GM23338 (cell line): Measurements from ENCODE around the gene CD82. TPM values are rescaled to one million over a fixed set of nuclear protein-coding genes. Genes with fewer than 3 reads are reported as not detected.

ENCODE experiments used
- CREB1 ChIP-seq: fragments of 250-450 bp; sonication (Bioruptor Pico); IDR thresholded peaks from 2 replicates; pipeline ENCODE4 v1.5.0; 2020; ENCODE audit warnings: low read depth, mild to moderate bottlenecking, moderate library complexity
- CTCF ChIP-seq, 2 experiments: fragments of 200-600 bp in 1 of 2; sonication (generic) in 1 of 2; conservative IDR thresholded peaks; 2 replicates each; pipeline versions ENCODE4 v1.5.1 to v1.6.1; 2016 to 2017; ENCODE audit warnings: antibody characterized with exemption in 2 of 2, low read depth in 2 of 2, mild to moderate bottlenecking in 2 of 2, moderate library complexity in 1 of 2
- ETS1 ChIP-seq: IDR thresholded peaks from 2 replicates; pipeline ENCODE4 v1.6.1; 2016; ENCODE audit warnings: antibody characterized with exemption
- EZH2 ChIP-seq: fragments of 200-600 bp; sonication (generic); IDR thresholded peaks from one replicate; pipeline ENCODE4 v1.8.0; 2017; ENCODE audit warnings: antibody characterized with exemption, mild to moderate bottlenecking, low read depth; ENCODE audit not compliant: unreplicated experiment
- NANOG ChIP-seq: IDR thresholded peaks from 2 replicates; pipeline ENCODE4 v1.6.1; 2016; ENCODE audit warnings: antibody characterized with exemption, borderline replicate concordance
- POLR2AphosphoS5 ChIP-seq: IDR thresholded peaks from 2 replicates; pipeline ENCODE4 v1.6.1; 2016; ENCODE audit warnings: antibody characterized with exemption, low read depth
- STAT1 ChIP-seq: IDR thresholded peaks from one replicate; pipeline ENCODE4 v1.6.1; 2016; ENCODE audit warnings: antibody characterized with exemption; ENCODE audit not compliant: unreplicated experiment
- ZNF114 ChIP-seq: fragments of 250-450 bp; sonication (Bioruptor Pico); IDR thresholded peaks from 2 replicates; pipeline ENCODE4 v1.5.0; 2020; ENCODE audit warnings: mild to moderate bottlenecking, moderate library complexity
- ZNF331 ChIP-seq: fragments of 250-450 bp; sonication (Bioruptor Pico); IDR thresholded peaks from 2 replicates; pipeline ENCODE4 v1.5.0; 2020; ENCODE audit warnings: low read depth, mild to moderate bottlenecking, moderate library complexity
- ZNF462 ChIP-seq: fragments of 250-450 bp; sonication (Bioruptor Pico); IDR thresholded peaks from 2 replicates; pipeline ENCODE4 v1.5.0; 2020; ENCODE audit warnings: mild to moderate bottlenecking, moderate library complexity
- polyA plus RNA-seq: library from polyadenylated mRNA; unstranded; fragments of >200 nt; fragmentation: Nextera tagmentation; extraction: Ambion mirVana; gene quantifications from 2 replicates; pipeline ENCODE4 v1.2.1, GENCODE V29; 2016
- total RNA-seq: library from RNA; depleted of rRNA; stranded (reverse); fragments of >200 nt; shearing (Covaris generic); gene quantifications from 2 replicates; pipeline ENCODE4 v1.2.3, GENCODE V29; 2014

Gene CD82
- total and polyA plus RNA-seq, 2 experiments from 2014 or later = 4.4 to 4.9 TPM

GRCh38 chr11:44570411-44571155 lies 5.1 kb downstream of the CD82 start (continued):
- TF ChIP-seq ZNF462 (CRISPR knock-in tag) (no peak), ETS1 (no peak), CREB1 (no peak), ZNF114 (no peak), CTCF (conservative IDR thresholded peaks at IDR 0.05; ENCODE audit: low read depth in 2 of 2) (no peak), EZH2 (no peak), ZNF331 (CRISPR knock-in tag) (no peak), NANOG (no peak), POLR2AphosphoS5 (no peak), STAT1 (no peak)
